ENCODE results near the gene RLIM.
A peak's percentile ranks its signal among the peaks of the same experiment; 100 is the strongest.

DNA sequence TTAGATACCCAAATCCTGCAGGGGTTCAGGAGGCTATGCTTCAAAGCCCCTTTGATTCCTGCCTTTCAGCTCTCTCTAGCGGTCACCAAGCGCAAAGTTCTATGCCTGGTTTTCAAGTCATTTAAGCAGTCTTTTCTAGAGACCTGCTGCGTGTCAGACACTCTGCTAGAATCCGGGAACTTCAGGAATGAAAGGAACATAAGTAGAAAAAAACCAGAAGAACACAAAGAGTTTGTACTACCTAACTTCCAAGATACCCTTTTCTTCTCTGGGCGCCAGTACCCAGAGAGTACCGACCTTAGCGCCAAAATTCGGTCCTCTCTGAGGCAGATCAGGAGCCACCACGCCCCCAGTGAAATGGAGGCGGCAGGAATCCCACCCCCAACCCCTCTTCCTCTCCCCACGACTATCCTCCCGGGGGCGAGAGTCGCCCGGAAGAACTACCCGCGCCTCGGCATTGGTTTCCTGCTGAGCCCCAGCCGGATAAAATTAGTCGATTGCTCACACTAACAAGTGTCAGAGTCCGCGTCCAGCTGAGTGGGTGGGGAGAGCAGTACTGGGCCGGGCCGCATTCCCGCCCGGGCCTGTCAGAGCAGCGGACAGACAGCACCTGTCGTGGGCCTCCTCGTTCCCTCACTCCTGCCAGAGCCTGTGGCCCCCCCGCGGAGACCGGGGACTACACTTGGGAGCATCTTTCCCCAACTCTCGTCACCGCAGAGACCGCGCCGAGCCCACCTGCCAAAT, 78.8 kb downstream of the RLIM start:
- no peak for TF ChIP-seq MTA3 (CRISPR knock-in tag; IDR thresholded peaks at IDR 0.05)
- TF ChIP-seq, protein P1, sequence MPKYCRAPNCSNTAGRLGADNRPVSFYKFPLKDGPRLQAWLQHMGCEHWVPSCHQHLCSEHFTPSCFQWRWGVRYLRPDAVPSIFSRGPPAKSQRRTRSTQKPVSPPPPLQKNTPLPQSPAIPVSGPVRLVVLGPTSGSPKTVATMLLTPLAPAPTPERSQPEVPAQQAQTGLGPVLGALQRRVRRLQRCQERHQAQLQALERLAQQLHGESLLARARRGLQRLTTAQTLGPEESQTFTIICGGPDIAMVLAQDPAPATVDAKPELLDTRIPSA (CRISPR knock-in tag; IDR thresholded peaks at IDR 0.05; ENCODE audit: borderline replicate concordance), result no peak
- no peak for TF ChIP-seq ZEB1 (IDR thresholded peaks at IDR 0.05; ENCODE audit: insufficient replicate concordance, low read depth)
- TF ChIP-seq NCOR1 (IDR thresholded peaks at IDR 0.05; ENCODE audit: borderline replicate concordance, low read length), result no peak
- TF ChIP-seq TAF1 (CRISPR knock-in tag; IDR thresholded peaks at IDR 0.05), result no peak
- TF ChIP-seq TCF7L2 (IDR thresholded peaks at IDR 0.05; ENCODE audit: low read depth, low read length), result no peak
- TF ChIP-seq, protein P2, sequence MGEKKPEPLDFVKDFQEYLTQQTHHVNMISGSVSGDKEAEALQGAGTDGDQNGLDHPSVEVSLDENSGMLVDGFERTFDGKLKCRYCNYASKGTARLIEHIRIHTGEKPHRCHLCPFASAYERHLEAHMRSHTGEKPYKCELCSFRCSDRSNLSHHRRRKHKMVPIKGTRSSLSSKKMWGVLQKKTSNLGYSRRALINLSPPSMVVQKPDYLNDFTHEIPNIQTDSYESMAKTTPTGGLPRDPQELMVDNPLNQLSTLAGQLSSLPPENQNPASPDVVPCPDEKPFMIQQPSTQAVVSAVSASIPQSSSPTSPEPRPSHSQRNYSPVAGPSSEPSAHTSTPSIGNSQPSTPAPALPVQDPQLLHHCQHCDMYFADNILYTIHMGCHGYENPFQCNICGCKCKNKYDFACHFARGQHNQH (CRISPR knock-in tag; IDR thresholded peaks at IDR 0.05), result no peak
- TF ChIP-seq ATAD3A (CRISPR knock-in tag; IDR thresholded peaks at IDR 0.05), result no peak
- TF ChIP-seq, protein P3, sequence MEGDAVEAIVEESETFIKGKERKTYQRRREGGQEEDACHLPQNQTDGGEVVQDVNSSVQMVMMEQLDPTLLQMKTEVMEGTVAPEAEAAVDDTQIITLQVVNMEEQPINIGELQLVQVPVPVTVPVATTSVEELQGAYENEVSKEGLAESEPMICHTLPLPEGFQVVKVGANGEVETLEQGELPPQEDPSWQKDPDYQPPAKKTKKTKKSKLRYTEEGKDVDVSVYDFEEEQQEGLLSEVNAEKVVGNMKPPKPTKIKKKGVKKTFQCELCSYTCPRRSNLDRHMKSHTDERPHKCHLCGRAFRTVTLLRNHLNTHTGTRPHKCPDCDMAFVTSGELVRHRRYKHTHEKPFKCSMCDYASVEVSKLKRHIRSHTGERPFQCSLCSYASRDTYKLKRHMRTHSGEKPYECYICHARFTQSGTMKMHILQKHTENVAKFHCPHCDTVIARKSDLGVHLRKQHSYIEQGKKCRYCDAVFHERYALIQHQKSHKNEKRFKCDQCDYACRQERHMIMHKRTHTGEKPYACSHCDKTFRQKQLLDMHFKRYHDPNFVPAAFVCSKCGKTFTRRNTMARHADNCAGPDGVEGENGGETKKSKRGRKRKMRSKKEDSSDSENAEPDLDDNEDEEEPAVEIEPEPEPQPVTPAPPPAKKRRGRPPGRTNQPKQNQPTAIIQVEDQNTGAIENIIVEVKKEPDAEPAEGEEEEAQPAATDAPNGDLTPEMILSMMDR (CRISPR knock-in tag; IDR thresholded peaks at IDR 0.05), result peak; percentile 43
- TF ChIP-seq ZNF703 (CRISPR knock-in tag; IDR thresholded peaks at IDR 0.05; ENCODE audit: borderline replicate concordance), result no peak
- TF ChIP-seq ZNF558 (CRISPR knock-in tag; IDR thresholded peaks at IDR 0.05; ENCODE audit: borderline replicate concordance), result no peak
- TF ChIP-seq FOXO1 (CRISPR knock-in tag; IDR thresholded peaks at IDR 0.05), result no peak

Measured in HepG2 (cell line).